Measurements from ENCODE around the gene MYL10.
"Not testable (repeated sequence)": the region's sequence is repeated elsewhere in the genome, so short reads cannot be mapped to it uniquely, and the experiment has no call there.

The MYL10 gene

DNA sequence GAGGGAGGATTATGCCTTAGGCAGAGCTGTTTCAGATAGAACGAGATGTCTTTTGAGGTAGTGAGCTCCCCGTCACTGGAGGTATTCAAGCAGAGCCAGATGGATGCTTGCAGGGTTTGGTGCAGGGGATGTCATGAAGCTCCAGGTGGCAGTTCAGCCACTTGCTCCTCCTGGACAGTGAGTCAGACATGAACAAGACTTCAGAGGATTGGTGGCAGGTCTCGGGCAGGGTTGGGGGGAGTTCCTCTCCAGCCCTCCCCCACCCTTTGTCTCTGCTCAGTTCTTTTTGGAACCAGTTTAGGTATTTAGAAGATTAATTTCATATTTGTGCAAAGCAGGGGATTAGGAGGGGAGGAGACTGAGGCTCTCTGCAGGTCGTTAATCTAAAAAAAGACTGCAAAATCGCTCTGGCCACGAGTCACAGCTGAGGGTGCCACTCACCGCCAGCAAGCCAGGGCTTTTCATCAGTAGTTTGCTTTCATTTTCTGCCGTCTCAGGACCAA, 21.5 kb upstream of the MYL10 start:
- no peak for DNase-seq

GRCh38 chr7:101647876-101648275, 18.8 kb upstream of the MYL10 start:
- not testable (repeated sequence) for DNase-seq

DNA sequence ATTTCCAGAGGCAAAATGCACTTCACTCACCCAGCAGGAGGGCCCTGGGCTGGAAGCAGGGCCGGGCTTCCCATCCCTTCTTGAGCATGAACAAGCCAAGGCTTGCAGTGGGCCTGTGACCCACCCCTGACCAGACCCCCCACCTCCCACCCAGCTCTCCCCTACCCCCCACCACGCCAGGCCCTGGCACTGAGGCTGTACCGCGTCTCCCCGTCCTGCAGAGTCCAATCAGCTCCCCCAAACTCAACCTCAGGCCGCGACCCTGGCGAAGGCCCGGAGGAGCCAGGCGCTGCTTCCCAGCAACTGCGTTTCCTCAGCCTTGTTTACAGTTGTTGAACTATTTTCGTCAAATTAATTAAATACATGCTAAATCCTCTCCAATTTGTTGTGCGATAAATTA, 16.9 kb upstream of the MYL10 start:
- no peak for DNase-seq

GRCh38 chr7:101644879-101645278, 15.8 kb upstream of the MYL10 start:
- no peak for DNase-seq

- not testable (repeated sequence) for DNase-seq
Observed at GRCh38 chr7:101639127-101639526, 10.0 kb upstream of the MYL10 start.

DNA sequence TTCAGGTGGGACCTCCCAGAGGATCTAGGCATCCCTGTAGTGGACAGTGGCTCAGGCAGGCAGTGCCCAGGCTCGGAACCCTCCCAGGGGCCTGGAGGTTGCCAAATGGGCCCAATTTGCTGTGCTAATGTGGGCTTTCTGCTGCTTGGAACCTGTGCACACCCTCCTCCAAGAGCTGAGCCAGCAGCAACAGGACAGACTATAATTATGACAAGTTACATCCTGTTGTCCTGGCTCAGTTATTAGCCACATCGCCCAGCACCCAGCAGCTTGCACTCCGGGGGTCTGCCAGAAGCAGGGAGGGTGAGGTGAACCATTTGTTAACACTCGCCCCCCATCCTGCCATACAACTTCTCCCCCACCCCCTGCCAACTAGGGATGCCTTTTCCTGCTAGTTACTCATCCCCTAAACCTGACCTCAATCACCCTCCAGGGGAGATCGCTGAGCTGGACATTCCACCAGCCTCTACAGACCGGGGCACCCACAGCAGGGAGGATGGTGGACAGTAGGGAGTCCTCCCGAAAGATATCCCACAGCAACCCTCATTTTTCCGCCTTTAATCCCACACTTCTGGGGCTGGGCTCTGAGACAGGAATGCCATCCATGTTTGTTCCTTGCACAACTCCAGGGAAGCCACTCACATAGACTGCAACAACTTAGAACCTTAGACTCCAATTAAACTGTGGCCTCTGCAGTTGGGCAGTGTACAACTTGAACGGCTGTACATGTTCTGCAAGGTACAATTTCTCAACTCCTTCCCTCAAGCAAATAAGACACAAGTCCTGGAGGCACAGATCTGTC, 7.9 kb upstream of the MYL10 start:
- peak in 1 of 2 experiments; percentile 9 for DNase-seq

- DNase-seq = no peak
Observed at GRCh38 chr7:101635484-101635883, 6.4 kb upstream of the MYL10 start.

GRCh38 chr7:101634196-101634717, 5.2 kb upstream of the MYL10 start:
- DNase-seq = no peak

GRCh38 chr7:101633511-101633910, 4.4 kb upstream of the MYL10 start:
- no peak for DNase-seq

DNA sequence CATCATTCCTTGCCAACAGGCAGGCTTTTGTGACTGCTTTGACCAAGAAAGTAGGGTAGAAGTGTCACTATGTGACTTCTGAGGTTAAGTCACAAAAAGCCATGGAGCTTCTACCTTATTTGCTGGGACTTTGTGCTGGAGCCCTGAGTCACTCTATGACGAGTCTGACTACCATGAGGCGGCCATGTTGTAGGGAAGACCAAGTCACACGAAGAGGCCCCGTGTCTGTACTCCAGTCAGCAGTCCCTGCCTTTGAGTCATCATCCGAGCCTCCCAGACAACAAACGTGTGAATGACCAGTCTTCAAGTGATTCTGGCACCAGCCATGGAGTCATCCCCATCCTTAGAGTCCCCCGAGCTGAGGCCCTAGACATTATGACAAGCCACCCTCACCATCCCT, 3.5 kb upstream of the MYL10 start:
- no peak for DNase-seq

- peak in 1 of 2 experiments; percentile 11 for DNase-seq
Observed at GRCh38 chr7:101631224-101631714, 2.2 kb upstream of the MYL10 start.

GRCh38 chr7:101630591-101630990, 1.5 kb upstream of the MYL10 start:
- DNase-seq = no peak

- no peak for DNase-seq
Observed at GRCh38 chr7:101628522-101628921, 574 bp downstream of the MYL10 start.

DNA sequence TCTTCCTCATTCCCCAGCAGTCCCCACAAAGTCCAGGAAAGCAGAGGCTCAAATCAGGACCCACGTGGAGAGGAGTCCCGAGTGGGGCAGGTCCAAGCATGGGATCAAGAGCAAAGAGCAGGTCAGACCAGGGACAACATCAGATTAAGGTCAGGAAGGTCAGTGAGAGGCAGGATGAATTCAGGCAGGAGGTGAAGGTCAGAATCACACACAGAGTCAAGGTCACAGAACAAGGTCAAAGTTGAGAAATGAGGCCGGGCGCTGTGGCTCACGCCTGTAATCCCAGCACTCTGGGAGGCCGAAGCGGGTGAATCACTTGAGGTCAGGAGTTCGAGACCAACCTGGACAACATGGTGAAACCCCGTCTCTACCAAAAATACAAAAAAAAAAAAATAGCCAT, 2.3 kb downstream of the MYL10 start:
- no peak for DNase-seq

GRCh38 chr7:101626069-101626671, 2.9 kb downstream of the MYL10 start:
- no peak for DNase-seq

GRCh38 chr7:101625031-101625791, 3.9 kb downstream of the MYL10 start:
- DNase-seq = no peak

DNA sequence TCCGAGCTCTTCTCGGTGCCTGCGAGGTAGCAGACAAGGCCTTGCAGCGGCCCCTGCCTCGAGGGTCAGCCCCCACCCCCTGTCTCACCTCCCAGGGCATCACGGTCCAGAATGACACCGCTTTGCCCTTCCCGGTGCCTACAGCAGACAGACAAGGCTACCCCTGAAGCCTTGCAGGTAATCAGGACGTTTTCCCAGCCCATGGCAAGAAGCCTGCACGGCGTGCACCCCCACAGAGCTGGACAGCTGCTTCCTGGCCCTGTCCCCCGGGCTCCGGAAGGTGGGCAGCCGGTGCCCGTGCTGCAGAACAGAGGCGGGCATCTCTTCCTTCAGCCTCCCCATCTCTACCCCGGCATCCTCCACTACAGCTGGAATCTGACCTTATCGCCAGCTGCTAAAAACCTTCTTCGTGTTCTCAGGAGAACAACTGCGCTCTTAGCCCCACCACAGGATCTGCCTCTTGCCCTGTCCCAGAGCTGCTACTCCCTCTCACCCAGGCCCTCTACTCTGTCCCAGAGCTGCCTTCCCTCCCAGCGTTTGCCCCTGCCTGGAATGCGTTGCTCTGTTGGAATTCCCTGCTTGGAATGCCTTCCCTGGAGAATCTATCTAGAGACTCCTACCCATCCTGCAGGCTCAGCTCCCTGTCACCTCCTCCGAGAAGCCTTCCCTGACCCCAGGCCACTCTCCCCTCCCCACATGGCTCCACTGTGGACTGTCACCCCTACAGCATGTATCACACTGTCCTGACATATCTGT, 4.7 kb downstream of the MYL10 start:
- no peak for DNase-seq

- DNase-seq = no peak
Observed at GRCh38 chr7:101622609-101623173, 6.4 kb downstream of the MYL10 start.

DNA sequence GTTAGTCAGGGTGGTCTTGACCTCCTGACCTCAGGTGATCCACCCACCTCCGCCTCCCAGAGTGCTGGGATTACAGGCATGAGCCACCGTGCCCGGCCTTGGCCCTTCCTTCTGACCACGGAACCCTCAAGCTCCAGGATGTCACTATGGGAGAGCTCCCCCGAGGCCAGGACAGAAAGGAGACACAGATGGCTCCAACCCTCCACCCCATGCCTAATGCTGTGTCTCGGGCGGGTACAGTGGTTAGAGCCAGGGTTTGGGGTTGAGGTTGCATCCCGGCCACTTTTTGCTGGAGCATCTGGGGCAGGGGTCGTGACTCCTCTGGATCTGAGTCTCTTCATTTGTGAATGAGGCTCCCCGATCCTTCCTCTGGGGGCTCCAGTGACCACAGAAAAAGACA, 8.1 kb downstream of the MYL10 start:
- DNase-seq = no peak

DNA sequence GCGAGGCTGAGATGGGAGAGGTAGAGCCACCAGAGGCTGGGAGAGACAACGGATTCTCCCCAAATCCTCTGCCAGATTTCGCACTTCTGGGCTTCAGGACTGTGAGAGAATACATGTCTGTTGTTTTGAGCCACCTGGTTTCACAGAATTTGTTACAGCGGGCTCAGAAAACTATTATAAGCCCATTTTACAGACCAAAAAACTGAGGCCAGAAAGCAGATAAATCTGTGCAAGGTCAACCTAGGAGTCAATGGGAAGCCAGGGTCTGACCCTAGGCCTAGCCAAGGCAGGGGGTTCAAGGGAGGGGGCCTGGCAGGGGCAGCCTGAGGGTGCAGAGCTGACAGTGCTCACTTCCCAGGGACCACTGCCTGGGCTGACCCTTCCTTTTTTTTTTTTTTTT, 8.7 kb downstream of the MYL10 start:
- no peak for DNase-seq

GRCh38 chr7:101618916-101619315, 10.2 kb downstream of the MYL10 start:
- DNase-seq = no peak

DNA sequence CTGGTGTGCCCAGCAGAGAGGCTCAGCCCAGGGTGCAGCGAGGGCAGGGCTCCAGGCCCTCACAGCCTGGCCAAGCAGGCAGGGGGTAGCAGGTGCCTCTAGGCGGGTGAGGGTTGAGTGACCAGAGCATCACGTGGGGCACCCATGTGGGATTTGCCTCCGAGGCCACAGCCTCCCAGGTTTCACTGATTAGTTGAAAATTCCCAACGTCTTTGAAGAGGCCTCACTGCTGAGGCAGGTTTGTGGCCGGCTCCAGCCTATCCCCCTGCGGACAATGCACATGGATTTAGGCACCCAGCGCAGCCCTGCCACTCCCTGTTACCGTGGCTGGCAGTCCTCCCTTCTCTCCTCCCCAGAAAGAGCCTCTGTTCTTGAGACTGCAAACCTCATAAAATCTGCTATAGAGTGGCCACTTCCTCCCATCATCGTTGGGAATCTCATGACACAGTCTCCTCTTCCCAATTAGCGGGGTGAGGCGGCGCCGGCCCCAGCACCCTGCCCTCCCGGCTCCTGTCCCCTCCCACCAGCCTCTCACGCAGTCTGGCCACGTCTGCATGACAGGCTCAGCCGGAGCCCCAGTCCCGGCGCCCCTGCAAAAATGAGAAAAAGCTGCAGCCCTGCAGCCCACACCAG, 10.8 kb downstream of the MYL10 start:
- no peak for DNase-seq
